HepG2 (cell line): ENCODE measurements around the gene STUB1. TPM values are rescaled to one million over a fixed set of nuclear protein-coding genes. Genes with fewer than 3 reads are reported as not detected.

ENCODE experiments used
- ATAC-seq: fragments of 200-7000 bp; cut with Tn5 transposase; 3 replicates; pipeline ENCODE4 v1.9.1; 2020; ENCODE audit warnings: mild to moderate bottlenecking, moderate library complexity
- BruUV-seq: library from RNA; stranded (reverse); fragments of 400-500 nt; replicated peaks from 2 replicates; lab custom pipeline; 2021; lab: Mats Ljungman, UMichigan
- CTCF ChIA-PET: fragments of 300-600 bp; formaldehyde crosslinking; extraction: SDS; loops from one replicate; lab custom pipeline; 2021; ENCODE audit warnings: low total read pairs, inconsistent platforms, low intra/inter-chr PET ratio; lab: Yijun Ruan, JAX
- POLR2A ChIA-PET: fragments of 350-600 bp; sonication (Branson Sonifier 250); formaldehyde crosslinking; loops from one replicate; lab custom pipeline; 2020; ENCODE audit warnings: antibody characterized with exemption, inconsistent platforms; lab: Yijun Ruan, JAX
- DNase-seq: peaks from one replicate; pipeline ENCODE4 v3.0.0-alpha.2; 2015; ENCODE audit warnings: low spot score
- FAIRE-seq: peaks from 3 replicates; lab custom pipeline; 2011; peaks lifted over from hg19 to GRCh38; lab: Jason Lieb, UNC
- H2AFZ ChIP-seq: one replicate; pipeline ENCODE4 v1.6.1; 2011; ENCODE audit warnings: low read length, inconsistent platforms
- H3K27ac ChIP-seq: fragments of 300-600 bp; 3 replicates; pipeline ENCODE4 v1.8.0; 2011; ENCODE audit warnings: mixed run types, mild to moderate bottlenecking, mixed read lengths, low read length, inconsistent platforms; ENCODE audit not compliant: insufficient read depth; ENCODE audit errors: extremely low read length
- H3K27me3 ChIP-seq, 2 experiments: fragments of 200-600 bp in 1 of 2; 2 replicates in 1 of 2; 3 replicates in 1 of 2; pipeline versions ENCODE4 v1.6.0 to v1.8.0; 2011; ENCODE audit warnings: low read length in 2 of 2, mild to moderate bottlenecking in 2 of 2, moderate library complexity in 2 of 2, inconsistent platforms in 1 of 2; ENCODE audit not compliant: insufficient read depth in 2 of 2, control insufficient read depth in 1 of 2
- H3K36me3 ChIP-seq, 2 experiments: fragments of 200-600 bp in 1 of 2; replicated peaks in 1 of 2; 2 replicates in 1 of 2; 3 replicates in 1 of 2; pipeline versions ENCODE4 v1.5.1 to v1.8.0; 2011; ENCODE audit warnings: low read length in 2 of 2, inconsistent platforms in 1 of 2; ENCODE audit not compliant: insufficient read depth in 2 of 2, control insufficient read depth in 1 of 2
- H3K4me1 ChIP-seq: 2 replicates; pipeline ENCODE4 v1.5.1; 2012; ENCODE audit warnings: low read length, inconsistent platforms; ENCODE audit not compliant: insufficient read depth
- H3K4me2 ChIP-seq: 2 replicates; pipeline ENCODE4 v1.6.0; 2011; ENCODE audit warnings: low read depth, low read length, inconsistent platforms
- H3K4me3 ChIP-seq, 3 experiments: fragments of 200-600 bp in 1 of 3; sonication (generic), shearing (Covaris generic) in 1 of 3; replicated peaks in 1 of 3; 2 replicates each; pipeline ENCODE4 v1.5.1; 2011 to 2016; ENCODE audit warnings: low read length in 3 of 3, inconsistent platforms in 2 of 3, low read depth in 2 of 3, mild to moderate bottlenecking in 2 of 3, control low read depth in 1 of 3, mixed read lengths in 1 of 3; ENCODE audit not compliant: insufficient read depth in 1 of 3
- H3K79me2 ChIP-seq: one replicate; pipeline ENCODE4 v1.6.1; 2011; ENCODE audit warnings: low read length, inconsistent platforms; ENCODE audit not compliant: insufficient read depth
- H3K9ac ChIP-seq: 2 replicates; pipeline ENCODE4 v1.6.0; 2011; ENCODE audit warnings: mild to moderate bottlenecking, low read depth, low read length, inconsistent platforms; ENCODE audit not compliant: insufficient read depth
- H3K9me3 ChIP-seq: 2 replicates; pipeline ENCODE4 v1.5.1; 2012; ENCODE audit warnings: mild to moderate bottlenecking, low read length
- H4K20me1 ChIP-seq: 2 replicates; pipeline ENCODE4 v1.6.0; 2011; ENCODE audit warnings: inconsistent platforms, mild to moderate bottlenecking, low read length, moderate library complexity; ENCODE audit not compliant: insufficient read depth
- CREB3 ChIP-seq: sonication (generic); formaldehyde crosslinking; IDR thresholded peaks from 2 replicates; pipeline ENCODE4 v1.5.0; 2020; ENCODE audit warnings: missing genetic modification reagents
- JUN ChIP-seq: sonication (generic); formaldehyde crosslinking; IDR thresholded peaks from 2 replicates; pipeline ENCODE4 v1.4.0; 2020; ENCODE audit warnings: mild to moderate bottlenecking, missing genetic modification reagents
- NFE2 ChIP-seq: sonication (generic); formaldehyde crosslinking; IDR thresholded peaks from 2 replicates; pipeline ENCODE4 v1.4.0; 2020; ENCODE audit warnings: missing genetic modification reagents
- NRL ChIP-seq: sonication (generic); formaldehyde crosslinking; IDR thresholded peaks from 2 replicates; pipeline ENCODE4 v1.5.0; 2020; ENCODE audit warnings: missing genetic modification reagents, mild to moderate bottlenecking, moderate library complexity, borderline replicate concordance
- RAD21 ChIP-seq: fragments of 450-650 bp; formaldehyde crosslinking; IDR thresholded peaks from 2 replicates; pipeline ENCODE4 v1.5.0; 2020; ENCODE audit warnings: mild to moderate bottlenecking
- TCF7L2 ChIP-seq: IDR thresholded peaks from 2 replicates; pipeline ENCODE4 v1.6.1; 2011; ENCODE audit warnings: mild to moderate bottlenecking, low read depth, low read length, moderate library complexity
- TMF1 ChIP-seq: sonication (generic); formaldehyde crosslinking; IDR thresholded peaks from 2 replicates; pipeline ENCODE4 v1.8.1; 2022; ENCODE audit warnings: low read depth, missing genetic modification reagents
- ZBTB4 ChIP-seq: sonication (generic); formaldehyde crosslinking; IDR thresholded peaks from 2 replicates; pipeline ENCODE4 v1.4.0; 2020; ENCODE audit warnings: missing genetic modification reagents, mild to moderate bottlenecking, borderline replicate concordance
- ZFP37 ChIP-seq: sonication (generic); formaldehyde crosslinking; IDR thresholded peaks from 2 replicates; pipeline ENCODE4 v1.4.0; 2020; ENCODE audit warnings: missing genetic modification reagents, borderline replicate concordance
- ZNF414 ChIP-seq: sonication (generic); formaldehyde crosslinking; IDR thresholded peaks from 2 replicates; pipeline ENCODE4 v1.5.0; 2020; ENCODE audit warnings: missing genetic modification reagents
- ZNF503 ChIP-seq: sonication (generic); formaldehyde crosslinking; IDR thresholded peaks from 2 replicates; pipeline ENCODE4 v1.4.0; 2020; ENCODE audit warnings: missing genetic modification reagents
- ZNF530 ChIP-seq: sonication (generic); formaldehyde crosslinking; IDR thresholded peaks from 2 replicates; pipeline ENCODE4 v1.5.0; 2020; ENCODE audit warnings: low read depth, mild to moderate bottlenecking, missing genetic modification reagents
- ZNF598 ChIP-seq: sonication (generic); formaldehyde crosslinking; IDR thresholded peaks from 2 replicates; pipeline ENCODE4 v1.5.1; 2020; ENCODE audit warnings: mild to moderate bottlenecking, missing genetic modification reagents, borderline replicate concordance
- ZNF776 ChIP-seq: sonication (generic); formaldehyde crosslinking; IDR thresholded peaks from 2 replicates; pipeline ENCODE4 v1.4.0; 2020; ENCODE audit warnings: mild to moderate bottlenecking, missing genetic modification reagents
- WGBS: methylation state at CpG from one replicate; pipeline ENCODE4 v1.1.6; 2017; ENCODE audit warnings: low lambda C conversion rate; 5-methylcytosine and 5-hydroxymethylcytosine counted together
- in situ Hi-C: cut with HindIII; loops from 2 replicates; pipeline ENCODE4 v1.10.0; 2017; ENCODE audit warnings: low pct_unique_long_range_greater_than_20kb; ENCODE audit not compliant: extremely low pct_ligation_motif_present
- intact Hi-C: fragments of 100-400 bp; cut with micrococcal nuclease; formaldehyde crosslinking; loops from one replicate; pipeline ENCODE4 v1.10.0; 2022; ENCODE audit not compliant: unreplicated experiment
- polyA plus RNA-seq, 8 experiments: library from polyadenylated mRNA; depleted of rRNA in 3 of 8; stranded (reverse) in 7 of 8; unstranded in 1 of 8; fragments of >200 nt; fragmentation: Illumina TruSeq in 4 of 8; extraction: Trizol in 4 of 8; gene quantifications; 2 replicates each; pipeline versions ENCODE4 v1.2.1 to v1.2.3, GENCODE V29; 2011 to 2016; ENCODE audit warnings: low read depth in 4 of 8, missing spikeins in 1 of 8, mixed read lengths in 1 of 8; ENCODE audit not compliant: insufficient read depth in 1 of 8
- total RNA-seq, 5 experiments: library from RNA; depleted of rRNA; stranded (reverse); fragments of >200 nt; fragmentation: Illumina TruSeq; extraction: Trizol; gene quantifications; 2 replicates each; pipeline ENCODE4 v1.2.3, GENCODE V29; 2016; ENCODE audit warnings: low read depth in 1 of 5

The STUB1 gene
- total and polyA plus RNA-seq, 2 of the 13 experiments (the other 11 are each of a cell fraction or from before 2014, with no cell fraction given) = 52.9 to 78.2 TPM

- TF ChIP-seq ZFP37 (no peak), ZNF598 (no peak), NRL (CRISPR knock-in tag) (peak; percentile 74), CREB3 (CRISPR knock-in tag) (no peak), TMF1 (CRISPR knock-in tag) (peak; percentile 28), RAD21 (CRISPR knock-in tag) (peak; percentile 24; the same call in 1 of the 2 replicates), ZNF530 (CRISPR knock-in tag) (0 out of 2 replicates have a peak, but pooled peaks have one; percentile 58), TCF7L2 (no peak)
These were observed 37.8 kb upstream of the STUB1 start (continued) for GRCh38 chr16:642189-643049.

GRCh38 chr16:643050-643368 lies 37.2 kb upstream of the STUB1 start:
- 0% methylated on average over 1 of the region's 13 CpGs for WGBS
- Histone ChIP-seq H2AFZ (no peak overlapping the region), H3K9me3 (no peaks in the 10 kb centered on the region), H4K20me1 (peaks cover 4% of the 10 kb centered on the region; the same call in 1 of the 2 replicates), H3K79me2 (peaks cover 27% of the 10 kb centered on the region), H3K27me3 (no peaks in the 10 kb centered on the region), H3K9ac (peak overlapping the region; percentile 94), H3K27ac (peak overlapping the region; percentile 94), H3K4me3 (peak overlapping the region; percentile 59 to 89 (median 82)), H3K4me1 (peaks cover 69% of the 10 kb centered on the region), H3K36me3 (no peaks in the 10 kb centered on the region), H3K4me2 (peak overlapping the region; percentile 98)
- no peak for DNase-seq
- intact Hi-C loops = loop anchor here (10.0 kb wide), 1 partner anchor 58 kb away; no protein-coding TSS in a partner anchor
- no TSS peak for BruUV-seq
- POLR2A ChIA-PET = interaction anchor here (1.0 to 2.0 kb wide), 6 partner anchors 9 to 64 kb away, joined by 3 to 7 read pairs (median 4); partner anchors contain the start of genes RHBDL1 and STUB1
- in situ Hi-C loops = no loop called here
- CTCF ChIA-PET = no interaction called here
- no peak for ATAC-seq
- no peak for FAIRE-seq
- no peak for TF ChIP-seq ZNF503 (CRISPR knock-in tag)
- no peak for TF ChIP-seq NFE2 (CRISPR knock-in tag)
- no peak for TF ChIP-seq ZNF776
- 0 out of 2 replicates have a peak, but pooled peaks have one; percentile 46 for TF ChIP-seq ZBTB4 (CRISPR knock-in tag)
- no peak for TF ChIP-seq ZNF414 (CRISPR knock-in tag)
- TF ChIP-seq JUN (CRISPR knock-in tag) = no peak
